HG03066 (cell line): Measurements from ENCODE around the gene TLR9.
A peak's percentile ranks its signal among the peaks of the same experiment; 100 is the strongest.

Source experiments
- ATAC-seq: cut with Tn5 transposase; IDR thresholded peaks from one replicate; pipeline ENCODE4 v1.9.1; 2021; ENCODE audit warnings: low read depth; ENCODE audit not compliant: unreplicated experiment

TLR9 gene

DNA sequence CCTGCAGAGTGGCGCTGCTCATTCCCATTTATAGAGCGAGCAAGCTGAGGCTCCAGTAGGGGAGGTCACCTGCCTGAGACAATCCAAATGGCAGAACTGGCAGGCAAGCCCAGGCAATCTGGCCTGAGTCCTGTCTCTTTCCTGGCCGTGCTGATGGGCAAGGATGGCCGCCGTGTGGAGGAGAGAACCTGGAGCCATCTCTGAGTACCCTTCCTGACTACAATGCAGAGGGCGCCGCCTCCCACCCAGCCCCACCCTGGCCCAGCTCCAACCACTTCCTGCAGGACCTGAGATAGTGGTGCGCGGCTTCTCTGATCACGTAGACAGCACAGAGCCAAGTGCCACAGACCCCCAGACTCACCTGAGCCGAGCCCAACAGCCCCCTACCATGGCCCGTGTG is 7.0 kb downstream of the TLR9 start:
- ATAC-seq = no peak

DNA sequence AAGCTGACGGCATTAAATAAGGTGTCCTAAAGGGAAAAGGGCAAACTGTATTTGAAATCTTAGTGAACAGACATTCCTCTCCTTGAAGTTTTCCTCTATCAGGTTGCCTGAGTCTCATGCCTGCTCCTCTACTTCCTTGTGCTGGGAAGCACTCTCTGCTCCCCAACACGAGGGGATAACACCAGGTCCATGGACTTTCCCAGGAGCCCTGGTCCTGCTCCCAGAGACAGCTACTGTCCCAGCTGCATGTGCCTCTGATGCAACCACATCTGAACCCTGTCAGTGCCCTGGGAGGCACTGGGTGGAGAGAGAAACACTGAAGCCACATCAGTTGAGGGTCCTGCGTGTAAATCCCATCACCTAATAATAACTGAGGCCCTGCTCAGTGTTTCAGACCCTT is 7.4 kb downstream of the TLR9 start:
- no peak for ATAC-seq

GRCh38 chr3:52217409-52217805 is 8.0 kb downstream of the TLR9 start:
- ATAC-seq = no peak

- no peak for ATAC-seq
These were observed 8.6 kb downstream of the TLR9 start for GRCh38 chr3:52216585-52217408.

DNA sequence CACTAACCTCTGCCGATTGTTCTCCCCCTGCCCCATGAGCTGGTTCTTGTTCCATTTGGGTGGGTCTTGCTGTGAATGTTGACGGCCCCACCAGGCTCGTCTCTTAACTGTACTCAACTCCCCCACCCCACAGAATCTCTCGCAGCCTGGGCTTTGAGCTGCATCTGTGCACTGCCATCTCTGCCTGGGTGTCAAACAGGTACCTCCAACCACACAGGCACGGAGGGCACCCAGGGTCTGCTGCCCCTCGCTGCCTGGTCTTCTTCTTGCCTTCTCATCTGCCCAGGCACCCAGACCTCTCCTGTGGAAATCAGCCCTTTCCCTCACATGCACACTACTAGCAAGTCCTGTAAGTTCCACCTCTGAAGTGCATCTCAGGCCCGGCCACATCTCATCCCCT is 10.1 kb downstream of the TLR9 start:
- ATAC-seq = no peak

DNA sequence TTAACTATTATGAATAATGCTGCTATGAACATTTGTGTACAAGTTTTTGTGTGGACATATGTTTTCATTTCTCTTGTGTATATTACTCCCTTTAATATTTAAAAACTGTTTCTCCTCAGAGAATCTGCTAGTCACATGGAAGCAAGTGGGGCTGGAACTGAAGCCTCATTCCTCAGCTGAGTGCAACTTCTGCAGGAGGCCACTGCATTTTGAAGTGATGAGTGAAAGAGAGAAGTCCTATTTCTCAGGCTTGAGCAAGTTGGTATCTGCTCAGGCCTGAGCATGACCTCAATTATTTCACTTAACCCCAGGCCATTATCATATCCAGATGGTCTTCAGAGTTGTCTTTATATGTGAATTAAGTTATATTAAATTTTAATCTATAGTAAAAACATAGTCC is 11.5 kb downstream of the TLR9 start:
- ATAC-seq = no peak

- ATAC-seq = no peak
These were observed 12.4 kb downstream of the TLR9 start for GRCh38 chr3:52213005-52213404.

GRCh38 chr3:52211268-52211891 is 14.1 kb downstream of the TLR9 start:
- no peak for ATAC-seq

GRCh38 chr3:52210550-52211046 is 14.8 kb downstream of the TLR9 start:
- ATAC-seq = no peak

DNA sequence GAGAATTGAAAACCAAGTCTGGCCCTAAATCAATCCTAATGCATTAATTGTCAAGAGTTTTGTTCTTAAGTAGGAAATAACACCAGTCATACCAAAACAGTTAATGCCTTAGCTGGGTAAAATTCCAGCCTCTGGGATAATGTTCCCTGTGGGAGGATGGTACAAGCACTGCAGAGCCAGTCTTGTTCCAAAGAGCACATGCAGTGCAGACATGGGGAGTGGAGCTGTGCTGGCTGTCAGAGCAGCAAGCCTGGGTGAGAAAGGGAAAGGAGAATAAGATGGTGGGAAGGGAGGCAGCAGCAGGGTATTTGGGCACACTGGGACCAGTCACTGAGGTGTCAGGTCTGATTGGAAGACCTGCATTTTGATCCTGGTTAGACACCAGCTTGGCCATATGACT is 15.4 kb downstream of the TLR9 start:
- ATAC-seq = no peak

- ATAC-seq = no peak
These were observed 16.9 kb downstream of the TLR9 start for GRCh38 chr3:52208556-52208955.

DNA sequence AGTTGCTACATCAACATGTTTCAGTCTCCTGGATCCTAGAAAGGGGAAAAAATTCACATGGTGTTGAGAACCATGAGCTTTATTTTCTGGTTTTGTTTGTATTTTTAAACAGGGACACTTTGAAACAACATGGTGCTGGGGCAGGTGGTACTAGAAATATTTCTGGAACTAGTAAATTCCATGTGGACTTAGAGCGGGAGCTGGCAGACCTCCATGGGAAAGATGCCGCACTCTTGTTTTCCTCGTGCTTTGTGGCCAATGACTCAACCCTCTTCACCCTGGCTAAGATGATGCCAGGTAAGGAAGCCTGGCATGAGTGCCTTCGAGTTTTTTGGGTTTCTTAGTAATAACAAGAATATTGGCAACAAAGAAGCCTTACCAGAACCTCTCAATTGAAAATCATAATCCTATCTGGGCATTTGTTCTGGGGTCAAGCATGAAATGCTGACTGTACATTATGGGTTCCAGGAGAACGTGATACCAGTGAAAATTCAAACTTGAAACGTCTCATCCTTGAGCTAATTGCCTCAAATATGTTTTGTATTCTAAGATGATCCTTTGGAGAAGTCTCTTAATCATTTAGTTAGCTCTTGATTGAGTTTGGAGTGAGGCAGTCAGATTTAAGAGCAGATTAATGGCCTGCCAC is 19.6 kb downstream of the TLR9 start:
- ATAC-seq = no peak

DNA sequence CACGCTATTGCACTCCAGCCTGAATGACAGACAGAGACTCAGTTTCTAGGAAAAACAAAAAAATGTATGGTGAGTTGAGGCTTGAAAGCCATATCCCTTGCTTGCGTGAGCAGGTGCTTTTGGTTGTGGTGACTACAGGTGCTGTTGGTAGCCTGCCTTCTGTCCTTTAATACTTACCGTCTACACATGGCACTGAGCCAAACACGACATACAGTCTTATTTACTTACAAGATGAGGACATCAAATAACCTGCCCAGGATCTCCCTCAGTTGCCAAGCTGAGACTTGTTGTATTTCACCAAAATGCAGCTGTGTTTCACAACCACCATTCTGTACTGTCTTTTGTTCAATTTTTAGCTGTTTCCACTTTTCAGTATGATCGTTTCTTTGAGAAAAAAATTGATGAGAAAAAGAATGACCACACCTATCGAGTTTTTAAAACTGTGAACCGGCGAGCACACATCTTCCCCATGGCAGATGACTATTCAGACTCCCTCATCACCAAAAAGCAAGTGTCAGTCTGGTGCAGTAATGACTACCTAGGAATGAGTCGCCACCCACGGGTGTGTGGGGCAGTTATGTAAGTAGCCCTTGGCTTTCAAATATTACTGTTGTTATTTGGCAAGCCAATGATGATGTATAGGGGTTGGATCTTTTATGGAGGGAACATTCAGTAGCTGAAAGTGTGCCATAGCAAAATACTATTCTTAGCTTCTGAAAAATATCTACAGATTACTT is 20.9 kb downstream of the TLR9 start:
- no peak for ATAC-seq

GRCh38 chr3:52203701-52204100 is 21.7 kb downstream of the TLR9 start:
- no peak for ATAC-seq

- no peak for ATAC-seq
These were observed 22.9 kb downstream of the TLR9 start for GRCh38 chr3:52202384-52203077.

DNA sequence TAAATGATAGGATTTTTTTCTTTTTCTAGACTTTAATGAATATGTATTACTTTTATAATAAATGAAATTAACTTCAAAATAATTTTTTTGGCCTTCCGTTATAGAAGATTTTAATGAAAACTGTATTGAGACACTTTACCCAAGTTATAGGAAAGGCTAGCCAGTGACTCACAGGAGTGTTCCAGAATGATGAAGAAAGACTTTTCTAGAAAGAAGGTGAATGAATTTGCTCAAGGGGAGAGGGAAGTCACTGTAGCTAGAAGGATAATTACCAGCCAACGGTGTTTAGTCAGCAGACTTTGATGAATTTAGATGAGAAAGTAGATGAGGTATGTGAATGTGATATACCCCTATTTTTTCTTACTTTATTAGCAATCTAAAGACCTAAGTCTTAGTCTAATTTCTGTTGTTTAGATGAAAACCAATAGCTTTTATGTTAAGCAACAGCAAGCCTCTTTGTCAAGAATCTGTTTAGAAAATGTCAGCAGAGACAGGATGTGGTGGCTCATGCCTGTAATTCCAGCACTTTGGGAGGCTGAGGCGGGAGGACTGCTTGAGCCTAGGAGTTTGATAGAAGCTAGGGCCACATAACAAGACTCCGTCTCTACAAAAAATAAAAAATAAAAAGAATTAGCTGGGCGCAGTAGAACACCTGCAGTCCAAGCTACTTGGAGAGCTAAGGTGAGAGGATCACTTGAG is 24.3 kb downstream of the TLR9 start:
- no peak for ATAC-seq

DNA sequence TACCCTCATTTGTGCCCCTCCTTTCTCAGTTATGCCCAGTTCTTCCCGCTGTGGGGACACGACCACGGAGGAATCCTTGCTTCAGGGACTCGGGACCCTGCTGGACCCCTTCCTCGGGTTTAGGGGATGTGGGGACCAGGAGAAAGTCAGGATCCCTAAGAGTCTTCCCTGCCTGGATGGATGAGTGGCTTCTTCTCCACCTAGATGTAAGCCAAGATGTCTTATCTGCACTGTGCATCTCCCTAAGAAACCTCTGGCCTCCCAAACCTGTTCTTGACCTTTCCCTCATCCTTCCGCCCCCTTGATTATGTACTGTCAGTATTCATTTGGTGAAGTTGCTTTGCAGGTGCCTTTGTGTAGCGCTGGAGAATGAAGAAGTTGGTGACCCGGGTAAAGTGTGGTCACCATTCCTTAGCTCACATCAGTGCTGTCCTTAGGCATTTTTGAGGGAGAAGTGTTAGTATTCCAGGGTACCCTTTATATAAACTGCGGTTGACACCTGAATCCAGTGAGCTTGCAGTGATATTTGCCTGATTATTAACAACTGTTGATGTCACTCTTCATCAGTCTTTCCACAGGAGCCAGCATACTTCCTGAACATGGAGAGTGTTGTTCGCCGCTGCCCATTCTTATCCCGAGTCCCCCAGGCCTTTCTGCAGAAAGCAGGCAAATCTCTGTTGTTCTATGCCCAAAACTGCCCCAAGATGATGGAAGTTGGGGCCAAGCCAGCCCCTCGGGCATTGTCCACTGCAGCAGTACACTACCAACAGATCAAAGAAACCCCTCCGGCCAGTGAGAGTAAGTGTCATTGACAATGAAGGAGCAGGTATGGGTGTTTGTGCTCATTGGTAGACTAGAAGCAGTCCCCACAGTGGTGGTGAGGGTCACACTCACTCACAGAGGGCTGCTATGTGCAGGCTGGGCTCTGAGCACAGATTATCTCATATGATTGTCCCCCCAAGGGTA is 26.5 kb downstream of the TLR9 start:
- no peak for ATAC-seq

DNA sequence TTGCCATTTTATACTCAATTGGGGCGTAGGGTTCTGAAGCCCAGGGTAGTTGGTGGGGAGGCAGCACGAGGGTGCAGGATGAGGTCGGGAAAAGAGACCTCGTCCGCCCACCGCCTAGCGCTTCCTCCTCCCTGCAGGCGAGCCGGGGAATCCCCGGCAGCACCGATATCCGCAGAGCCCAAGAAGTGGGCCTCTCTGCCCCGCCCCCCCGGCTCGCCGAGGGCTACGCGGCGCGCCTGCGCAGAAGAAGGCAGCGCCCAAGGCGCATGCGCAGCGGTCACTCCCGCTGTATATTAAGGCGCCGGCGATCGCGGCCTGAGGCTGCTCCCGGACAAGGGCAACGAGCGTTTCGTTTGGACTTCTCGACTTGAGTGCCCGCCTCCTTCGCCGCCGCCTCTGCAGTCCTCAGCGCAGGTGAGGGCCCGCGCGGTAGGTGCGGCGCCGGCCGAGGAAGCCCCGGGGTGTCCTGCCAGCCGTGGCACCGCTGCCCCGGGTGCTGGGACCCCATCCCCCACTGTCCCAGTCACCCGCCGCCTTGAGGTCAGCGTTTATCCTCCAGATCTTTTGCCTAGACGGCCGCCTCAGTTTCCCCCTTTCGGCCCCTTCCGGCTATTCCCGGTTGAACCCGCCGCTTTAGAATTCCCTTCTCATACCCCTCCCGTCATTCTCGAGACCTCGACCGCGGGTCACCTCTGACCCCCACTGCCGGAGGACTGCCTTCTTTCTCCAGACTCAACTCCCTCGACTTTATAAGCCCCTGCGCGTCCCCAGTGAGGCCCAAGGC is 27.4 kb downstream of the TLR9 start, which contains the start of gene ALAS1:
ALAS1 (plus strand) TSS at position 319 of the 784 bp plus-strand sequence. CDS start 1,082 bp downstream, outside the sequence.
- peak; percentile 85 for ATAC-seq
